Ureter (tissue), 1 donor: ENCODE data around the gene OR51A7. TPM values are rescaled to one million over a fixed set of nuclear protein-coding genes. Genes with fewer than 3 reads are reported as not detected.
"Not testable (repeated sequence)": the region's sequence is repeated elsewhere in the genome, so short reads cannot be mapped to it uniquely, and the experiment has no call there.

ENCODE experiments used
- DNase-seq: peaks from one replicate; pipeline ENCODE4 v3.0.0-alpha.2; 2020; ENCODE audit warnings: low spot score
- total RNA-seq: library from RNA; stranded (reverse); gene quantifications from one replicate; pipeline ENCODE4 v1.2.4, GENCODE V29; 2023
- donor health status: DM: yes; HTN: yes; CAD: no.

OR51A7 gene
- total RNA-seq, 1 donor from 2014 or later: not detected

- not testable (repeated sequence) for DNase-seq
Measured at GRCh38 chr11:4955613-4956012, 52.0 kb downstream of the OR51A7 start, which contains the start of gene OR51A2. OR51A2 (minus strand) TSS chr11:4955713; CDS start chr11:4955713, 0 bp downstream.

- no peak for DNase-seq
Measured at GRCh38 chr11:4957396-4957795, 53.8 kb downstream of the OR51A7 start.

Other genes starting within 250 kb of the OR51A7 start
- gene OR51E2, start 205.9 kb upstream of the OR51A7 start, total RNA-seq: 7.4 TPM
- gene MMP26, start 199.0 kb upstream of the OR51A7 start, total RNA-seq: not detected
- not detected for gene OR51F1, start 133.8 kb upstream of the OR51A7 start, total RNA-seq
- gene OR52R1, start 99.4 kb upstream of the OR51A7 start, total RNA-seq: not detected
- gene OR51F2, start 82.5 kb upstream of the OR51A7 start, total RNA-seq: not detected
- not detected for gene OR51S1, start 54.6 kb upstream of the OR51A7 start, total RNA-seq
- not detected for gene OR51T1, start 21.9 kb upstream of the OR51A7 start, total RNA-seq
- gene OR51G2, start 15.6 kb downstream of the OR51A7 start, total RNA-seq: not detected
- gene OR51G1, start 20.6 kb downstream of the OR51A7 start, total RNA-seq: not detected
- gene OR51A4, start 43.8 kb downstream of the OR51A7 start, total RNA-seq: not detected
- not detected for gene OR51A2, start 51.9 kb downstream of the OR51A7 start, total RNA-seq
- gene OR51L1, start 91.1 kb downstream of the OR51A7 start, total RNA-seq: not detected
- gene OR52J3, start 142.7 kb downstream of the OR51A7 start, total RNA-seq: not detected
- not detected for gene OR52E2, start 155.8 kb downstream of the OR51A7 start, total RNA-seq
- gene OR52E1, start 165.8 kb downstream of the OR51A7 start, total RNA-seq: not detected
- not detected for gene OR52A5, start 234.6 kb downstream of the OR51A7 start, total RNA-seq